ENCODE measurements around the gene KRTAP12-1.

KRTAP12-1 gene

GRCh38 chr21:44637018-44637850 lies 44.7 kb downstream of the KRTAP12-1 start, which contains the start of gene KRTAP10-10:
Gene KRTAP10-10, plus strand, starts transcription at chr21:44637356. Its CDS starts 62 bp downstream, at chr21:44637418.
- in situ Hi-C loops (cut with HindIII; ENCODE audit: low pct_unique_long_range_greater_than_20kb, low sequenced_read_pairs) = no loop called here
- no peak for DNase-seq (ENCODE audit: low read depth in 1 of 2, low spot score in 1 of 2)
- TF ChIP-seq JUND (IDR thresholded peaks at IDR 0.05; ENCODE audit: low read depth) = no peak

GRCh38 chr21:44636209-44637017 lies 45.5 kb downstream of the KRTAP12-1 start:
- in situ Hi-C loops (cut with HindIII; ENCODE audit: low pct_unique_long_range_greater_than_20kb, low sequenced_read_pairs) = no loop called here
- DNase-seq (ENCODE audit: low read depth in 1 of 2, low spot score in 1 of 2) = no peak
- TF ChIP-seq JUND (IDR thresholded peaks at IDR 0.05; ENCODE audit: low read depth) = no peak

DNA sequence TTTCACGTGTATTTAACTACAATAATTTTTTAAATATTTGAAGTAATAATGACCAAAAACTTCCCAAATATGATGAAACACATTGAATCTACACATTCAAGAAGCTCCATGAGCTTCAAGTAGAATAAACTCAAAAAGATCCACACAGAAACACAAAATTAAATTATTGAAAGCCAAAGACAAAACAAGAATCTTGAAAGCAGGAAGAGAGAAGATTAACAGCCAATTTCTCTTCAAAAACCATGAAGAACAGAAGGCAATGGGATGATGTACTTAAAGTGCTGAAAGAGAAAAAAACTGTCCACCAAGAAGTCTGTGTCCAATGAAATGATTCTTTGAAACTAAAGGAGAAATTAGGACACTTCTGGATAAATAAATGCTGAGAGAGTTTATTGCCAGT lies 49.9 kb downstream of the KRTAP12-1 start:
- DNase-seq (ENCODE audit: low read depth in 1 of 2, low spot score in 1 of 2) = no peak
- in situ Hi-C loops (cut with HindIII; ENCODE audit: low pct_unique_long_range_greater_than_20kb, low sequenced_read_pairs) = no loop called here
- TF ChIP-seq JUND (IDR thresholded peaks at IDR 0.05; ENCODE audit: low read depth) = no peak

Measured in T47D (cell line).